Activated CD4-positive, alpha-beta T cell treated with anti-CD3 and anti-CD28 coated beads for 36 hours (primary cell): ENCODE measurements around the gene CACHD1. TPM values are rescaled to one million over a fixed set of nuclear protein-coding genes. Genes with fewer than 3 reads are reported as not detected.

ENCODE experiments used
- ATAC-seq: fragments of 200-7000 bp; cut with Tn5 transposase; one replicate; pipeline ENCODE4 v1.10.0; 2021; ENCODE audit warnings: mild to moderate bottlenecking, moderate library complexity
- CTCF ChIA-PET: fragments of 350-600 bp; sonication (Branson Sonifier 250); formaldehyde crosslinking; loops from one replicate; lab custom pipeline; 2021; ENCODE audit warnings: antibody characterized with exemption; lab: Charles Lee
- POLR2A ChIA-PET: fragments of 350-600 bp; sonication (Branson Sonifier 250); formaldehyde crosslinking; loops from one replicate; lab custom pipeline; 2021; ENCODE audit warnings: antibody characterized with exemption, inconsistent platforms; lab: Charles Lee
- DNase-seq: peaks from one replicate; pipeline ENCODE4 v3.0.0-alpha.2; 2020
- H3K27ac Mint-ChIP-seq: one replicate; pipeline ENCODE4 v1.8.0; 2021; ENCODE audit warnings: mixed read lengths
- H3K27me3 Mint-ChIP-seq: one replicate; pipeline ENCODE4 v1.8.0; 2021; ENCODE audit warnings: mixed read lengths
- H3K36me3 Mint-ChIP-seq: one replicate; pipeline ENCODE4 v1.8.0; 2021; ENCODE audit warnings: low read depth, mixed read lengths
- H3K4me1 Mint-ChIP-seq: one replicate; pipeline ENCODE4 v1.8.0; 2021; ENCODE audit warnings: mixed read lengths
- H3K4me3 Mint-ChIP-seq: one replicate; pipeline ENCODE4 v1.8.0; 2021; ENCODE audit warnings: mild to moderate bottlenecking, moderate library complexity, mixed read lengths
- H3K9me3 Mint-ChIP-seq: one replicate; pipeline ENCODE4 v1.8.0; 2021; ENCODE audit warnings: low read depth, mixed read lengths
- intact Hi-C, 2 experiments: fragments of 100-400 bp; cut with DNase I in 1 of 2; cut with micrococcal nuclease in 1 of 2; formaldehyde crosslinking; loops; one replicate each; pipeline versions ENCODE4 v1.14.2 to v1.15.1; 2022 to 2024; cut with DNase I, micrococcal nuclease
- total RNA-seq, 2 experiments: library from RNA; stranded (reverse); gene quantifications; one replicate each; pipeline ENCODE4 v1.2.3, GENCODE V29; 2021

CACHD1 gene
- total RNA-seq, result 1 to 10 TPM; 1.9 to 2.3 TPM

GRCh38 chr1:64469977-64470664 lies at the start of gene CACHD1:
TSS of gene CACHD1 (plus strand) at chr1:64470129. CDS start at chr1:64470745, 616 bp downstream.
- CTCF ChIA-PET, result no interaction called here
- intact Hi-C loops, result loop anchor here in 1 of 2 experiments (1.0 to 10.0 kb wide), 5 partner anchors 36 to 355 kb away; partner anchors contain the start of gene RAVER2
- Mint-ChIP-seq H3K27ac (peak within 1 kb of the TSS; percentile 77), H3K4me1 (peaks cover 16% of the 10 kb centered on the region), H3K9me3 (no peaks in the 10 kb centered on the region), H3K36me3 (no peaks in the 10 kb centered on the region), H3K4me3 (peak within 1 kb of the TSS; percentile 82), H3K27me3 (peaks cover 32% of the 10 kb centered on the region)
- DNase-seq, result peak; percentile 89
- ATAC-seq, result peak; percentile 88
- POLR2A ChIA-PET, result no interaction called here

DNA sequence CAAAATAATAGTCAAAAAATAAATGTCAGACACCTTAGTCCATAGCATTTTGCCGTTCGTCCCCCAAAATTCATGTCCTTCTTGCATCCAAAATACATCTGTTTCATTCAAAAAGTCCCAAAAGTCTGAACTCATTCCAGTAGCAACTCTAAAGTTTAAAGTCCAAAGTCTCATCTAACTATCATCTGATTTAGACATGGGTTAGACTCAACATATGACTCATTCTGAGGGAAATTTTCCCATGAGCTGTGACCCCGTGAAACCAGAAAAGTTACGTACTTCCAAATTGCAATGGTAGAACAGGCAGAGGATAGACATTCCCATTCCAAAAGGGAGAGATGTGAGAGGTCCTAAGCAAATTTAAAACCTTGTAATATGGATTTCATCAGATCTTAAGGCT lies 48.6 kb upstream of the CACHD1 start:
- H3K9me3 Mint-ChIP-seq, result no peaks in the 10 kb centered on the region
- no peak overlapping the region for H3K27ac Mint-ChIP-seq
- peaks cover 6% of the 10 kb centered on the region for H3K4me1 Mint-ChIP-seq
- ATAC-seq (no peak), DNase-seq (no peak)
- ChIA-PET CTCF (interaction anchor here (1.4 kb wide), 1 partner anchor 11 kb away, joined by 5 read pairs; no protein-coding TSS in a partner anchor), POLR2A (interaction anchor here (0.6 kb wide), 1 partner anchor 41 kb away, joined by 3 read pairs; no protein-coding TSS in a partner anchor)
- H3K27me3 Mint-ChIP-seq, result no peaks in the 10 kb centered on the region
- no peaks in the 10 kb centered on the region for H3K36me3 Mint-ChIP-seq
- no peak overlapping the region for H3K4me3 Mint-ChIP-seq
- intact Hi-C loops, result no loop called here

- intact Hi-C loops, result no loop called here
- no peaks in the 10 kb centered on the region for H3K36me3 Mint-ChIP-seq
- H3K27me3 Mint-ChIP-seq, result no peaks in the 10 kb centered on the region
- H3K9me3 Mint-ChIP-seq, result no peaks in the 10 kb centered on the region
- H3K4me3 Mint-ChIP-seq, result no peak overlapping the region
- H3K27ac Mint-ChIP-seq, result no peak overlapping the region
- ChIA-PET CTCF (interaction anchor here (0.6 to 1.1 kb wide), 3 partner anchors 18 to 71 kb away, joined by 3 to 4 read pairs (median 3); no protein-coding TSS in a partner anchor), POLR2A (no interaction called here)
- ATAC-seq (no peak), DNase-seq (no peak)
- H3K4me1 Mint-ChIP-seq, result peaks cover 6% of the 10 kb centered on the region
Measured at GRCh38 chr1:64423526-64423925, 46.4 kb upstream of the CACHD1 start.

DNA sequence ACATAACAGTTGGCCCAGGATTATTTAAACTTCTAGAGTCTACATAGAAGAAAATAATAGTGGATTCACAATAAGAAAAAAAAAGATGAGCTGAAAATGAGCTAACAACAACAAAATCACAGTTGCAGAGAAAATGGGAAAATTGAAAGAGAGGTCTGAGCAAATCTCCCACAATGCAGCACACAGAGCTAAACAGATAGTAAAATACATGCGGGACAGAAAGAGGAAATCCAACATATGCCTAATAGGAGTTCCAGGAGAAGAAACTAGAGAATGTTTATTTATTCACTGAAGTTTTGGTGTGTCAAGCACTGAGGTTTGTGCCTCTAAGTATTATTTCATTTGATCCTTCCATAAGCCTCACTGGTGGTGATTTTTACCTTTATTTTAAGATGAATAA lies 45.5 kb upstream of the CACHD1 start:
- ChIA-PET POLR2A (no interaction called here), CTCF (interaction anchor here (1.0 to 1.1 kb wide), 2 partner anchors 17 to 19 kb away, joined by 3 read pairs; no protein-coding TSS in a partner anchor)
- H3K4me3 Mint-ChIP-seq, result no peak overlapping the region
- no peak overlapping the region for H3K27ac Mint-ChIP-seq
- H3K36me3 Mint-ChIP-seq, result no peaks in the 10 kb centered on the region
- peaks cover 6% of the 10 kb centered on the region for H3K4me1 Mint-ChIP-seq
- no peak for DNase-seq
- ATAC-seq, result no peak
- no peaks in the 10 kb centered on the region for H3K27me3 Mint-ChIP-seq
- intact Hi-C loops, result no loop called here
- H3K9me3 Mint-ChIP-seq, result no peaks in the 10 kb centered on the region

DNA sequence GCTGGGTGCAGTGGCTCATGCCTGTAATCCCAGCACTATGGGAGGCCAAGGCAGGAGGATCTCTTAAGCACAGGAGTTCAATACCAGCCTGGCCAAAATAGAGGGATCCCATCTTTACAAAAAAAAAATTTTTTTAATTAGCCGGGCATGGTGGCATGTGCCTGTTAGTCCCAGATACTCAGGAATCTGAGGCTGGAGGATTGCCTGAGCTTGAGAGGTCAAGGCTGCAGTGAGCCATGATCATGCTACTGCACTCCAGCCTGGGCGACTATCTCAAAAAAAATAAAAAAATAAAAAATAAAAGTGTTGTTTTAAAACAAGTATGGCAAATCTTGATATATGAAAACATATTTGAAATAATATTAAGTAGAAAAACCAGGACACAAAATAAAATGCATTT lies 44.4 kb upstream of the CACHD1 start:
- no peak overlapping the region for H3K27ac Mint-ChIP-seq
- no peak for ATAC-seq
- no peaks in the 10 kb centered on the region for H3K36me3 Mint-ChIP-seq
- POLR2A ChIA-PET, result no interaction called here
- no peak overlapping the region for H3K4me3 Mint-ChIP-seq
- intact Hi-C loops, result no loop called here
- CTCF ChIA-PET, result no interaction called here
- DNase-seq, result no peak
- H3K27me3 Mint-ChIP-seq, result no peaks in the 10 kb centered on the region
- H3K9me3 Mint-ChIP-seq, result no peaks in the 10 kb centered on the region
- peaks cover 1% of the 10 kb centered on the region for H3K4me1 Mint-ChIP-seq

GRCh38 chr1:64426681-64427080 lies 43.2 kb upstream of the CACHD1 start:
- ATAC-seq (no peak), DNase-seq (no peak)
- no peaks in the 10 kb centered on the region for H3K4me1 Mint-ChIP-seq
- no peaks in the 10 kb centered on the region for H3K9me3 Mint-ChIP-seq
- ChIA-PET POLR2A (no interaction called here), CTCF (no interaction called here)
- no peak overlapping the region for H3K27ac Mint-ChIP-seq
- H3K4me3 Mint-ChIP-seq, result no peak overlapping the region
- intact Hi-C loops, result no loop called here
- H3K36me3 Mint-ChIP-seq, result no peaks in the 10 kb centered on the region
- no peaks in the 10 kb centered on the region for H3K27me3 Mint-ChIP-seq

GRCh38 chr1:64427879-64428278 lies 42.0 kb upstream of the CACHD1 start:
- no peaks in the 10 kb centered on the region for H3K36me3 Mint-ChIP-seq
- no peaks in the 10 kb centered on the region for H3K9me3 Mint-ChIP-seq
- ChIA-PET POLR2A (no interaction called here), CTCF (no interaction called here)
- no peak overlapping the region for H3K27ac Mint-ChIP-seq
- H3K27me3 Mint-ChIP-seq, result no peaks in the 10 kb centered on the region
- no peak for DNase-seq
- no peak for ATAC-seq
- H3K4me3 Mint-ChIP-seq, result no peak overlapping the region
- intact Hi-C loops, result no loop called here
- H3K4me1 Mint-ChIP-seq, result no peaks in the 10 kb centered on the region

DNA sequence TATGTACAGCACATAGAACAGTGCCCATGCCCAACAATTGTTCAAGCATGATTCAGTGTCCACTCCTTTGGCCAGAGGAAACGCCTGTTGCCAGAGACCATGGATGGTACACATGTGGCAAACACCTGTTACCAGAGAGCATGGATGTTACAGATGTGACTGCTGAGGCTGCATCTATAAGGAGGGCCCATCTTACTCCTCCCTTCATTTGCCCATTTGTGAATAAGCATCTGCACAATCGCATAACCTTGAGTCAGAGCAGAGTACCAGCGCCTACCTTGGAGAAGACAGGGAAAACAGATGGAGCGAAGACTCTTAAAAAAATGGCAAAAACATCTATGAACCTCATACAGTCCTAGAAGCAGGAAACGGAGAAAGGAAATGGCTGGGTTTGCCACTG lies 36.6 kb upstream of the CACHD1 start:
- Mint-ChIP-seq H3K4me3 (no peak overlapping the region), H3K4me1 (no peaks in the 10 kb centered on the region), H3K27me3 (no peaks in the 10 kb centered on the region), H3K36me3 (no peaks in the 10 kb centered on the region), H3K27ac (no peak overlapping the region), H3K9me3 (no peaks in the 10 kb centered on the region)
- intact Hi-C loops, result no loop called here
- CTCF ChIA-PET, result no interaction called here
- DNase-seq (no peak), ATAC-seq (no peak)
- POLR2A ChIA-PET, result no interaction called here

- intact Hi-C loops, result no loop called here
- Mint-ChIP-seq H3K9me3 (no peaks in the 10 kb centered on the region), H3K4me1 (no peaks in the 10 kb centered on the region), H3K27me3 (no peaks in the 10 kb centered on the region), H3K27ac (no peak overlapping the region), H3K36me3 (no peaks in the 10 kb centered on the region), H3K4me3 (no peak overlapping the region)
- ATAC-seq (no peak), DNase-seq (no peak)
- ChIA-PET CTCF (no interaction called here), POLR2A (no interaction called here)
Measured at GRCh38 chr1:64433747-64434146, 36.2 kb upstream of the CACHD1 start.

DNA sequence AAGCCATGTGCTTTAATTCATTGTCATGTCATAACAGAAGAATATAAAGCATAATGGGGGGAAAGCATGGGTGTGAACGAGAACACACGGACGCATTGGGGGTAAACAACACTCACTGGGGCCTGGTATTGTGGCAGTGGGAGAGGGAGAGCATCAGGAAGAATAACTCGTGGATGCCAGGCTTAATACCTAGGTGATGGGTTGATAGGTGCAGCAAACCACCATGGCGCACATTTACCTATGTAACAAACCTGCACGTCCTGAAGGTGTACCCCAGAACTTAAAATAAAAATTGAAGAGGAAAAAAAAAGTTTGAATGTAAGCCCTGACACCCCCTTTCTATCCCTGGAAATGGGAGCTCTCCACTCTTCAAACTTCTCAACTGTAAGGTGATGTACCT lies 34.9 kb upstream of the CACHD1 start:
- Mint-ChIP-seq H3K27ac (no peak overlapping the region), H3K4me3 (no peak overlapping the region), H3K4me1 (no peaks in the 10 kb centered on the region), H3K36me3 (no peaks in the 10 kb centered on the region), H3K27me3 (no peaks in the 10 kb centered on the region), H3K9me3 (no peaks in the 10 kb centered on the region)
- ChIA-PET POLR2A (no interaction called here), CTCF (no interaction called here)
- intact Hi-C loops, result no loop called here
- no peak for ATAC-seq
- DNase-seq, result no peak

DNA sequence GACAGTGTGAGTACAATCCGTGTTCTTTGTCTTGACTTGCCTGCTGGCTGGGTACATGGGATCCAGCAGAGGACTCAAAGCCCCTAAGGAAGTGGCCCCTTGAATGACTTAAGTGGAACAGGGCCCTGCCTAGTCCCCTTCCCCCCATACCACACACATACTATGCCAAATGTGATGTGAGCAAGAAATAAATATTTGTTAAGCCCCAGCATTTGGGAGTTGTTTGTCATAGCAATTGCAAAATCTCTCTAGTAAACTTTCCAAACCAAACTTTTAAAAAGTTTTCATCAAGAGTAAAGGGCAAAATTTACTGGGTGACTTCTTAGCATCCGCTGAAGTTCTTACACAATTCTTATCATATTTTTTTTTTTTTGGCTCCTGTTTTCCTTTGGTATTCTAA lies 32.5 kb upstream of the CACHD1 start:
- H3K27me3 Mint-ChIP-seq, result no peaks in the 10 kb centered on the region
- H3K9me3 Mint-ChIP-seq, result no peaks in the 10 kb centered on the region
- ChIA-PET POLR2A (no interaction called here), CTCF (no interaction called here)
- no peaks in the 10 kb centered on the region for H3K36me3 Mint-ChIP-seq
- H3K4me1 Mint-ChIP-seq, result no peaks in the 10 kb centered on the region
- intact Hi-C loops, result no loop called here
- ATAC-seq (no peak), DNase-seq (no peak)
- no peak overlapping the region for H3K27ac Mint-ChIP-seq
- no peak overlapping the region for H3K4me3 Mint-ChIP-seq

DNA sequence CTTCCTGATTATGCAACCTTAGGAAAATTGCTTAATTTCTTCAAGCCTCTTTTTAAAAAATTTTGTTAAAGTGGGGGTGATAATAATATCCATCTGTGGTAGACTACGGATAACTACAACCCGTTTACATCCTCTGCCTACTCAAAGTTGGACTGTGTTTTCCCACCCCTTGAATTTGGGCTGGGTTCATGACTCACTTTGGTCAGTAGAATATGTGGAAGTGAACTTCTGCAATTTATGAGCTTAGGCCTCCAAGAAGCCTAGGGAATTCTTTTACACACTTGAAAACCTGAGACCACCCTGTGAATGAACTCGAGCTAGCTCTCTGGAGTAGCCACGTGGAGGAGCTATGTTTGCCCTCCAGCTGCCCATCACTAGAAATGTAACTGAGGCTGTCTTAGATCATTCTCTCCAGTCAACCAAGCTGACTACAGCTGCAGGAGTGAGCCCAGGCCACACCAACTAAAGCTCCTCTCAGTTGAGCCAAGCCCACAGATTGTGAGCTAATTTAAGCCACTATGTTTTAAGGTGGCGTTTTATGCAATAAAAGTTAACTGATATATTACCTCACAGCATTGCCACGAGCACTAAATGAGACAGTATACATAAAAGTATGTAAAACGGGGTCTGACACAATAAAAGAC lies 29.6 kb upstream of the CACHD1 start:
- intact Hi-C loops, result no loop called here
- no peak overlapping the region for H3K27ac Mint-ChIP-seq
- no peaks in the 10 kb centered on the region for H3K27me3 Mint-ChIP-seq
- no peak for DNase-seq
- no peaks in the 10 kb centered on the region for H3K4me1 Mint-ChIP-seq
- ATAC-seq, result no peak
- ChIA-PET POLR2A (no interaction called here), CTCF (no interaction called here)
- no peaks in the 10 kb centered on the region for H3K36me3 Mint-ChIP-seq
- H3K4me3 Mint-ChIP-seq, result no peak overlapping the region
- H3K9me3 Mint-ChIP-seq, result no peaks in the 10 kb centered on the region
